Adipocyte (in vitro differentiated cells): ENCODE results near the gene ARNT2.

Experiments used
- DNase-seq: peaks from one replicate; pipeline ENCODE4 v3.0.0-alpha.2; 2015; ENCODE audit warnings: low read depth
- H3K27me3 ChIP-seq: replicated peaks from 2 replicates; pipeline ENCODE4 v1.7.0; 2013; ENCODE audit warnings: mild to moderate bottlenecking, low read length, moderate library complexity; ENCODE audit not compliant: control insufficient read depth, insufficient read depth
- H3K36me3 ChIP-seq: 2 replicates; pipeline ENCODE4 v1.7.0; 2013; ENCODE audit warnings: low read length, mild to moderate bottlenecking, moderate library complexity; ENCODE audit not compliant: control insufficient read depth, insufficient read depth, severe bottlenecking
- H3K4me1 ChIP-seq: 2 replicates; pipeline ENCODE4 v1.7.0; 2013; ENCODE audit warnings: mild to moderate bottlenecking, low read length, moderate library complexity; ENCODE audit not compliant: control insufficient read depth, insufficient read depth
- H3K4me3 ChIP-seq: 2 replicates; pipeline ENCODE4 v1.7.0; 2013; ENCODE audit warnings: mild to moderate bottlenecking, low read length, moderate library complexity
- H3K9ac ChIP-seq: 2 replicates; pipeline ENCODE4 v1.7.0; 2013; ENCODE audit warnings: mild to moderate bottlenecking, low read length, moderate library complexity
- H3K9me3 ChIP-seq: 2 replicates; pipeline ENCODE4 v1.7.0; 2013; ENCODE audit warnings: mild to moderate bottlenecking, low read length, moderate library complexity; ENCODE audit not compliant: control insufficient read depth

Gene ARNT2

GRCh38 chr15:80431635-80432344 is 27.6 kb downstream of the ARNT2 start:
- H3K36me3 ChIP-seq = no peaks in the 10 kb centered on the region

DNA sequence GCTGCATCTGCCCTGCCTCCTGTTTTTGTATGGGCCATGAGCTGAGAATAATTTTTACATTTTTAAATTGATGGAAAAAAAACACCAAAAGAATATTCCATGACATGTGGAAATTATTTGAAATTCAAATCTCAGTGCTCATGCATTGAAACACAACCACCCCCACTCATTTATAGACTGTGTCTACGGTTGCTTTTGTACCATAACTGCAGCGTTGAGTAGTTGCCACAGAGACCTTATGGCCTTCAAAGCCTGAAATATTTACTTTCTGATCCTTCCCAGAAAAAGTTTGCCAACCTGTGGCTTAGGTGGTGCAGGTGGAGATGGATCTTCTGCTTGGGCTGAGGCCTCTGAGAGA is 28.1 kb downstream of the ARNT2 start:
- no peak overlapping the region for H3K9ac ChIP-seq
- H3K36me3 ChIP-seq = no peaks in the 10 kb centered on the region
- peaks cover 36% of the 10 kb centered on the region for H3K27me3 ChIP-seq
- H3K9me3 ChIP-seq = no peaks in the 10 kb centered on the region
- no peak overlapping the region for H3K4me3 ChIP-seq
- no peaks in the 10 kb centered on the region for H3K4me1 ChIP-seq
- DNase-seq = no peak

More at GRCh38 chr15:80431635-80432344, 27.6 kb downstream of the ARNT2 start:
- Histone ChIP-seq H3K9ac (no peak overlapping the region), H3K27me3 (peaks cover 36% of the 10 kb centered on the region), H3K4me1 (no peaks in the 10 kb centered on the region), H3K9me3 (no peaks in the 10 kb centered on the region), H3K4me3 (no peak overlapping the region)
- no peak for DNase-seq

DNA sequence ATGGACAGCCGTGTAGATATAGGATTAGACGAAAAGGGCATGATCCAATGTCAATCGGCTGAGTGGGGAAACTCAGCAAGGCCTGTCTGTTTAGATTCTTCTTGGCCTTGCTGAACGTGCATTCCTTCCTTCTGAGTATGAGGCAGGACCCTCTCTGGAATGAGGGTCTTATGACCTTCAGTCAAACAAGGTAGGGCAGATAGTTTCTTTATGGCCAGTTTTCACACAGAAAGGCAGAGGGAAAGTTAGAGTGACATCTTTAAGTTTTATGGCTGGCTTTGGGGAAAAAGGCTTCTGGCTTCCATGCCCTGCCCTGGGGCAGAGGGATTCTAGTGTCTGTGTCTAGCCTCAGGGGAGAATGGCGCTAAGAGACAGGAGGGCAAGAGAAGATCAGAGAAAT is 29.7 kb downstream of the ARNT2 start:
- Histone ChIP-seq H3K4me3 (no peak overlapping the region), H3K9ac (no peak overlapping the region), H3K36me3 (no peaks in the 10 kb centered on the region), H3K4me1 (no peaks in the 10 kb centered on the region), H3K9me3 (no peaks in the 10 kb centered on the region), H3K27me3 (peaks cover 35% of the 10 kb centered on the region)
- DNase-seq = no peak

DNA sequence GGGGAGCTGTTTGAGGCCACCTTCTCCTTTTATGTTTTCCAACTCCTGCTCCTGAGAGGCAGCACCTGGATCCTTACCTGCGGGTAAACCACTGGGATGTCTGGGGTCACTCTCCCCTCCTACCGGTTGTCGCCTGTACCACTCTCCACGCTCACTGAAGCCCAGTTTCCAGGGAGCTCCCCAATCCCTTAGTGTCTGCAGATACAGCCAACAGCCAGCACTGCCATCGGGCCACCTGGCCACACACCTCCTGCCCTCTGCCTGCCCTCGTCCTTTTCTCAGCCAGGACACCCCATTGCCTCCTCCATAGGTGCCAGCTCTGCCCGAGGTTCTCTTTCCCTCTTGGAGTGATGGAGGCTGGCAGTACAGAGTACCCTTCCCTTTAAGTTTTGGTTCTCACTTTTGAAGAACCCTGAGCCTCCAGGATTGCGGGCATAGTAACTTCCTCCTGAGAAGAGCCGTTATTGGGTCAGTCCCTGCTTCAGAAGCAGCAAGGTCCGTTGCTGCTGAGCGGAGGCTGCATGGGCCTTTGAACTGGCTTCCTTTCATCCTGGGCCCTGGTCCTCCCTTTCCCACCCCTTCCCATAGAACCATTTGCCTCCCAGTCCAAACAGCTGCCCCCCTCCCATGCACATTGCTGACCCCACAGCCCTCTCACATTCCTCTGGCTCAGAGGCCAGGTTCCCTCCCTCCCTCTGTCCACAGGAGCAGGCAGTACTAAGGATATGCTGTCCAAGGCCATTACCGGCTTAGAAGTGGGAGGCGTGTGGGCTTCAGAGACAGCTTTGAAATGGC is 30.9 kb downstream of the ARNT2 start:
- H3K4me1 ChIP-seq = no peaks in the 10 kb centered on the region
- no peaks in the 10 kb centered on the region for H3K9me3 ChIP-seq
- H3K27me3 ChIP-seq = peaks cover 29% of the 10 kb centered on the region
- no peak overlapping the region for H3K4me3 ChIP-seq
- no peak overlapping the region for H3K9ac ChIP-seq
- DNase-seq = no peak
- no peaks in the 10 kb centered on the region for H3K36me3 ChIP-seq

DNA sequence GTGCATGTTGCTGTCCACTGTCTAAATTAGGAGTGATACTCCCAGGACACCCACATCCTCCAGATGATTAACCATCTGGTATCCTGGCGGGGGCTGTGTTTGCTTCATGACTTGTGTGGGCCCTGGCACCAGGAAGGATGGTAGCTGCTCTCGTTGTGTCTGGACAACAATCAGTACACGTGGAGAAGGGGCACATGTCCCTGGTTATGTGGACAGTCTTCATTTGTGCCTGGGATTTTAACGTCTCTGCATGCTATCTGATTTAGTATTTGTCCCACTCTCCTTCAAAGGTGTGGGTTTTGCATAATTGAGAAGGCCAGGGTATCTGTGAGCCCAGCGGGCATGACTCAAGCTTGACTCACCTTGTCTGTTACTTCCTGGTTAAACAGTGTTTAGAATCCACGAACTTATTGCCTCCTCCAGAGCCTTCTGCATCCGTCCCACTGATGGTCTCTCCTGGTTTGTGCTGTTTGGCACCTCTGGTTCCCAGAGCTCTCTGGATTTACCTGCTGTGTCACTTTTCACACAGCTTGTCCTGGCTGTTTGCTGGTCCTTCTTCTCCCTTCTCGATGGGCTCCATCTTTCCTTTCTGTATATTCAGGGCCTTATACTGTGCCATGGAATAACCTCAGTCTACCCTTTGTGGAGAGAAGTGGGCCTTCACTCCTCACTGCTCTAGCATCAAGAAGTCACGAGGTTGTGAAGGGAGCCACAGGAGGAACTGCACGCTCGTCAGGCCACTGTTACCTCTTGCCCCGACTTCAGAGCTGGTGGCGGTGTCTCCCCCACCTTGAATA is 32.5 kb downstream of the ARNT2 start:
- no peaks in the 10 kb centered on the region for H3K9me3 ChIP-seq
- peaks cover 23% of the 10 kb centered on the region for H3K27me3 ChIP-seq

DNA sequence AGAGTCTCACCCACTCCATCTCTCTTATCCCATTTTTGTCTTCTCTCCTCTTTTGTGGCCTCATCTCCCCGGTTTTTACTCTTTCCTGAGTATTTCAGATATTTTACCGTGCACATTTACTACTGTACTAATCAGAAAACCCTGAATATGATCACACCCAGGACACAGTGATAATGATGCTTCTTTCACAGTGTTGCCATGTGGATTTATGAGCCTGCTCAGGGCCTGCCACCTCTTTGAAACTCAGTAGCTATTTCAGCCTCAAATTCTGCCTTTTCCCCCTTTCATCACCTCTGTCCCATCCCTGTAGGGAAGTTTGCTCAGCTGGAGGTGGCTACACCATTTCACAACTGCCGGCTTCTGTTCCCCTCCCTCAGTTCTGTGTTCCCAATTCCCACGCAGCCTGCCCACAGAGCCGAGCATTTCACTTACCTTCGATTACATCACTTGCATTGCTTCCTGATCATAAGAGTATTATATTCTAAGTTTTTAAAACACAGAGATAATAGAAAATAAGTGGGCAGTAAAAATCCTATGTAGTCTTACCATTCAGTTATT is 33.2 kb downstream of the ARNT2 start:
- Histone ChIP-seq H3K9me3 (no peaks in the 10 kb centered on the region), H3K27me3 (peaks cover 26% of the 10 kb centered on the region), H3K4me1 (no peaks in the 10 kb centered on the region), H3K4me3 (no peak overlapping the region), H3K36me3 (no peaks in the 10 kb centered on the region), H3K9ac (no peak overlapping the region)
- DNase-seq = no peak

More for the DNA sequence above, 32.5 kb downstream of the ARNT2 start:
- Histone ChIP-seq H3K4me1 (no peaks in the 10 kb centered on the region), H3K9ac (no peak overlapping the region), H3K4me3 (no peak overlapping the region), H3K36me3 (no peaks in the 10 kb centered on the region)
- no peak for DNase-seq

DNA sequence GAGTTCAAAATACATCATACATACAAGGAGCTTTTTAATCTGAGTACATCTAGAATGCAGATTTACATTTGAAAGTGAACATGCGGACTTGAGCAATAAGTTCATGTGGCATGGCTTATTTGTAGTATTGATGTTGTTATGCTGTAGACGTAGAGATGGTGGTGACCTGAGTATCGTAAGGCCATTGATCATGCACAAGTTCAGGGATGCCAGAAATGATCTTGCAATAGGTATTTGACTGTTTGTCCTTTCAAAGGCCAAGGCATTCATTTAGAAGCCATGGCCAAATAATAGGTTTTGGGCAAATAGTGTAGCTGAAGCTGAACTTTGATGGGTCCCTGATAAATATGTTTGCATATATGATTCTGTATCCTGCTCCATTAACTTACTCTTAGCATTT is 35.0 kb downstream of the ARNT2 start:
- Histone ChIP-seq H3K36me3 (no peaks in the 10 kb centered on the region), H3K27me3 (peaks cover 38% of the 10 kb centered on the region), H3K9ac (no peak overlapping the region), H3K9me3 (no peaks in the 10 kb centered on the region), H3K4me1 (no peaks in the 10 kb centered on the region), H3K4me3 (no peak overlapping the region)
- DNase-seq = no peak

DNA sequence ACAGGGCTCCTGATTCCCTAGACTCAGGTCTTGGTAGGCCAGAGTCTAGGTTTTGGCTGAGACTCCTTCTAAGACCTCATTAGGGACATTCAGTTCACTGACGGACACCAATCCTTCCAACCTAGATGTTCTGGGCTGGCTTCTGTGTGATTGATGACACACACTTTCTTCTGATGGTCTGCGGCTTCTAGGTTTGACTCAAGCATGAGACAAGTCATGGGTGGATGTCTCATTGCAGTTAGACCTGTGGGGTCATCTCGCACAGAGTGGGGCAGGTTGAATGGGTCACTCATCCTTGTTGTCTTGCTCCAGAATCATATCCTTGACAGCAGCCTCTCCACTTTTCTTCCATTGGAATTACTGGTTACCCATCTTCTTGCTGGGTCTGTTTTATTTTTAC is 35.8 kb downstream of the ARNT2 start:
- Histone ChIP-seq H3K9ac (no peak overlapping the region), H3K4me3 (no peak overlapping the region), H3K4me1 (no peaks in the 10 kb centered on the region), H3K36me3 (no peaks in the 10 kb centered on the region), H3K9me3 (no peaks in the 10 kb centered on the region), H3K27me3 (peaks cover 35% of the 10 kb centered on the region)
- DNase-seq = no peak

DNA sequence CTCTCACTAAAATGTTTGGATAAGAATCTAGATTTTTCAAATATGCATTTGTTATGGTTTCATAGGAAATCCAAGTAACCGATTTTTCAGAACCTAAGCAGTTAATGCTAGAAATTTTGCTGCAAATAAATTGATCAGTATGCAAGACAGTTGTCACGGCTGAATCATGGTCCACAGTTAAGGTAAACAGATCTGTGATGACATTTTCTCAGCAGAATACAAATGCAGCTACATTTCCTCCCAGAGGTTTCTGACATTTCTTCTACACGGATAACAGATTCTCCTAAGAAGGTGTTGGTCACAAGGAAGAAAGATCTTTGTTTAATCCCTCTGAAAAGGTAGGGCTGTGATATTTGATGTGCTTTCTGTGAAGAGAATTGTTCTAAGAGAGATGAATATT is 36.9 kb downstream of the ARNT2 start:
- H3K9me3 ChIP-seq = no peaks in the 10 kb centered on the region
- no peak overlapping the region for H3K4me3 ChIP-seq
- H3K36me3 ChIP-seq = no peaks in the 10 kb centered on the region
- DNase-seq = no peak
- peaks cover 32% of the 10 kb centered on the region for H3K27me3 ChIP-seq
- no peaks in the 10 kb centered on the region for H3K4me1 ChIP-seq
- no peak overlapping the region for H3K9ac ChIP-seq

GRCh38 chr15:80441714-80442113 is 37.5 kb downstream of the ARNT2 start:
- Histone ChIP-seq H3K4me1 (no peaks in the 10 kb centered on the region), H3K4me3 (no peak overlapping the region), H3K36me3 (no peaks in the 10 kb centered on the region), H3K27me3 (peaks cover 32% of the 10 kb centered on the region), H3K9ac (no peak overlapping the region), H3K9me3 (no peaks in the 10 kb centered on the region)
- DNase-seq = no peak
